SH-SY5Y (cell line): ENCODE data around the gene KRTAP1-1.
"Not testable (repeated sequence)": the region's sequence is repeated elsewhere in the genome, so short reads cannot be mapped to it uniquely, and the experiment has no call there.

Source experiments
- GATA2 ChIP-seq: IDR thresholded peaks from 2 replicates; pipeline ENCODE4 v1.6.1; 2011; ENCODE audit warnings: mild to moderate bottlenecking, low read depth, low read length
- GATA3 ChIP-seq: IDR thresholded peaks from 2 replicates; pipeline ENCODE4 v1.6.1; 2011; ENCODE audit warnings: low read depth, mild to moderate bottlenecking, low read length, moderate library complexity

Gene KRTAP1-1

DNA sequence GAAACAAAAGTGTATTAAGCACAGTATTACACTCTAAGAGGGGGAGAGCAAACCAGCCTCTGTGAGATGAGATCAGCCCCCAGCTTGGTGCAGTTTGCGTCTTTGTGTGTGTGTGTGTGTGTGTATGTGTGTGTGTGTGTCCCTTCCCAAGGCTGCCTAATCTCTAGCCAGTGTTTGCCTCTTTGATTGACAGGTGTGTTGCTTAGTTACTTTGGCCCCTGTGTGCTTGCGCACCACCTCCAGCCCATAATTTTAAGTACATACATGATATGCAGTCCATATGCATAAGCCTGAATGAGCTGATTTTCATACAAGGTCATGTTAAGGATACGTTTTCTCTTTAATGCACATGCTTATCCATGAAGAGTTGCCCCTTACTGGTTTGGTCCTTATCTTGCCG, 39.5 kb downstream of the KRTAP1-1 start:
- TF ChIP-seq GATA3: no peak
- TF ChIP-seq GATA2: no peak

DNA sequence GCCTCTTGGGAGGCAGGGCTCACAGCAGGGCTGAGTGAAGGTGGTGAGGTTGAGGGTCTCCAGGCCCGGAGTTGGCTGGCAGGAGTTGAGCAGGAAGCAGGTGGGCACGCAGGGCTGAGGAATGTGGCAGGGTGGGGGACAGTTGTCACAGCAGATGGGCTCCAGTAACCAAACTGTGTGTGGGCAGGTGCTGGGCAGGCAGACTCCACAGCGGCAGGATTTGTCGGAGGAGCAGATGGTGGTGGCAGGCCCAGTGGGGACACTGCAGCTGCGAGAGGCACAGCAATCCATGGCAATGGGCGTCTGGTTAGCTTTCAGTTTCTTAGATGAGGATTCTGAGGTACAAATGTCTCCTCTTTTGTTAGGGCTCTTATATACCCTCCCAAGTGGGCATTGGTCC, 41.7 kb downstream of the KRTAP1-1 start, which contains the start of gene KRTAP3-2:
KRTAP3-2 (minus strand) TSS at position 344 of the 400 bp plus-strand sequence; CDS start at position 291, 53 bp downstream.
- TF ChIP-seq GATA3, GATA2: not testable (repeated sequence)

DNA sequence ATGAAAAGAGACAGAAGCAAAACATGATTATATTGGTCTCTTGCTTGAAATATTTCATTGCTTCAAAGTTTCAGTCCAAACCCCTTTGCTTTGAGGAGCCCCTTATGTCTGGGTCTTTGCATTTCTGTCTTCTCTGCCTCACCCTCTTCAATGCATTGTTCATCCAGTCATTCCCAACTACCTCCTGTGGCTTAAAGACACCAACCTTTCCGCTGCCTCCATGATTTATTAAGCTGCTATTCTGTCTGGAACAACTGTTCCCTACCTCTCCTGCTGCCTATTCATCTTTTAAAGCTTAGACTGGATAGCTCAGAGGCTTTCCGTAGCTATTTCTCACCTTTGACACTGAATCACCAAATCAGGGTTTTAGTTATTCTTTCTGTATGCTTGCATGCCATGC, 43.9 kb downstream of the KRTAP1-1 start:
- TF ChIP-seq GATA3 (no peak), GATA2 (no peak)

DNA sequence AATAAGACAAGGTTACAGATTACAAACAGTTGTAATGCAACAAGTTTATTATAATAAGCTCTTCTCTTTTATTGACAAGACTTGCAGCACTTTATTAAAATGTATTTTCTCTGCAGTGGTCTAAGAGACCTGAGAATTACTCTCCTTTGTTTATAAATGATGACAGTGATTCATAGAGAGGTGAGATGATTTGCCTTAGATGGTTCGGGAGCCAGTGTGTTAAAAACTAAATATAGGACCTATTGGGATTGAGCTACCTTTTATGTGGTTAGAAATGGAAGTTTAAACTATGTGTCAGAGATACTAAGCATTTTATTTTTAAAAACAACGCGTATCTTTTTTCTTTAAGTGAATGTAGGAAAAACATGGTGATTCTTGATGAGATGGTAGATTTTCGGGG, 44.4 kb downstream of the KRTAP1-1 start:
- TF ChIP-seq GATA3: no peak
- no peak for TF ChIP-seq GATA2

DNA sequence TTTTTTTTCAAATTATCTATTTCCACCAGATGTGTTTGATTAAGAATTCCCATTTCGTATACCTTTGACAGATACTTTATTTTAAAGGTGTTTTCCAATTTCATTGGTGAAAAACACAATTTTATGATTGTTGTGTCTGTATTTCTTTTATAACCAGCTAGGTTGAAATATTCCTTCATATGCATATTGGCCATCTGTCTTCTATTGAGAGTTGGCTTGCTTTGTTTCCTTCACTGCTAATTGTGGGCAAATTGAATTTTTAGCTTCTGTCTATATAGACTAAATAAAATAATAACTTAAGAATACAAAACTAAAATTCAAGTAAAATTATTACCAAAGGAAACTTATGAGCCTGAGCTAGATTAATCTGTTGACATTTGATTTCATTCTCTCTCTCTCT, 46.1 kb downstream of the KRTAP1-1 start:
- TF ChIP-seq GATA2 (no peak), GATA3 (no peak)

DNA sequence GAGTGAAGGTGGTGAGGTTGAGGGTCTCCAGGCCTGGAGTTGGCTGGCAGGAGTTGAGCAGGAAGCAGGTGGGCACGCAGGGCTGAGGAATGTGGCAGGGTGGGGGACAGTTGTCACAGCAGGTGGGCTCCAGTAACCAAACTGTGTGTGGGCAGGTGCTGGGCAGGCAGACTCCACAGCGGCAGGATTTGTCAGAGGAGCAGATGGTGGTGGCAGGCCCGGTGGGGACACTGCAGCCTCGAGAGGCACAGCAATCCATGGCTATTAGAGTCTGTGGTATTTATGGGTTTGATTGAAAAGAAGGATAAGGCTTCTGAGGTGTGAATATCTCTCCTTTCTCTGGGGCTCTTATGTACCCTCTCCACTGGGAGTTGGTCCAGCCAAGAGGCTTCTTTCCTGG, 47.4 kb downstream of the KRTAP1-1 start, which contains the start of gene KRTAP3-3:
KRTAP3-3 (minus strand) TSS at position 326 of the 400 bp plus-strand sequence; CDS start at position 259, 67 bp downstream.
- TF ChIP-seq GATA3 (no peak), GATA2 (no peak)

DNA sequence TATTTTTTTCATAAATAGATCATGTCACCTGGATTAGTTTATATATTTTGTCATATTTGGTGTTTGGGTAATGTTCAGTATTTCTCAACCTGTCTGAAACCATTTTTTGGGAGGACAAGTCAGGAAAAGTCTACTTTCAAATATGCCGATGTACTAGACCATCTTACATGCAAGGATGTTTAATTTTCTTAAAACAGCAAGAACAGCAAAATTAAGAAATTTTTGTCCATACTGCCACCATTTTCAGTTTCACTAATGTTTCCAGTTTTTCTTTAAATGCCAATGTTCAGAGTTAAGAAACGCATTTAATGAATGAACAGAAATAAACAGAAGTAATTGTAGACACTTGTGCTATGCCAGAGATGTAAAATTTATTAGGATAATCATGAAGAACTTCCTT, 48.2 kb downstream of the KRTAP1-1 start:
- TF ChIP-seq GATA2: no peak
- TF ChIP-seq GATA3: no peak

DNA sequence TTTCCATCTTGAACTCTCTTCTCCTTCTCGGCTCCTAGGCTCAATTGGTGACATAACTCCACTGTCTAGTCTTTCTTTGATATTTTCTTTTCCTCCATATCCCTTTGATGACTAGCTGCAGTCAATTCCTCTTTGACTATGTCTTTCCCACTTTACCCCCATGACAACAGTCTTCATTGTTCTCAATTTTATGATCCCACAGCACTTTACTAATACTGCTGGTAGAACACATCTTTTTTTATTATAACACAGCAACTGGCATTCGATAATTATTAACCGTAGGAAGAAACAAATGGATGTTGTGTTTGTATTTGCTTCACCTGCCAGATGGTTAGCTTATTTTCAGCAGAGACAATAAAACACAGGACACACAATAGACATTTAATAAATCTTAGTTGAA, 48.6 kb downstream of the KRTAP1-1 start:
- no peak for TF ChIP-seq GATA3
- TF ChIP-seq GATA2: no peak
